Kidney epithelial cell (primary cell): ENCODE measurements around the gene STK35. TPM values are rescaled to one million over a fixed set of nuclear protein-coding genes. Genes with fewer than 3 reads are reported as not detected.

Source experiments
- DNase-seq: peaks from one replicate; pipeline ENCODE4 v3.0.0-alpha.2; 2010; ENCODE audit warnings: low read depth
- H3K27me3 ChIP-seq: 2 replicates; pipeline ENCODE4 v1.6.0; 2011; ENCODE audit warnings: low read length; ENCODE audit not compliant: control insufficient read depth, insufficient read depth
- H3K36me3 ChIP-seq: 2 replicates; pipeline ENCODE4 v1.5.1; 2011; ENCODE audit warnings: low read length; ENCODE audit not compliant: control insufficient read depth, insufficient read depth
- H3K4me3 ChIP-seq: 2 replicates; pipeline ENCODE4 v1.5.1; 2011; ENCODE audit warnings: low read depth, mild to moderate bottlenecking, control low read depth, low read length
- CTCF ChIP-seq: IDR thresholded peaks from 2 replicates; pipeline ENCODE4 v1.5.1; 2011; ENCODE audit warnings: mild to moderate bottlenecking, moderate library complexity, low read length, control low read depth, inconsistent platforms; ENCODE audit not compliant: insufficient read depth, poor library complexity, severe bottlenecking
- total RNA-seq: library from RNA; depleted of rRNA; stranded (reverse); fragments of >200 nt; gene quantifications from 2 replicates; pipeline ENCODE4 v1.2.3, GENCODE V29; 2015

The STK35 gene
- total RNA-seq, 1 donor from 2014 or later = 18.0 TPM

- no peak for DNase-seq
- no peaks in the 10 kb centered on the region for H3K27me3 ChIP-seq
- no peak overlapping the region for H3K4me3 ChIP-seq
- peaks cover 2% of the 10 kb centered on the region for H3K36me3 ChIP-seq
- TF ChIP-seq CTCF = no peak
Observed at GRCh38 chr20:2141600-2142575, 40.3 kb downstream of the STK35 start.

GRCh38 chr20:2142649-2143048 is 41.0 kb downstream of the STK35 start:
- Histone ChIP-seq H3K36me3 (peaks cover 2% of the 10 kb centered on the region), H3K27me3 (no peaks in the 10 kb centered on the region), H3K4me3 (no peak overlapping the region)
- no peak for TF ChIP-seq CTCF
- DNase-seq = no peak

GRCh38 chr20:2143594-2143993 is 42.0 kb downstream of the STK35 start:
- Histone ChIP-seq H3K36me3 (peaks cover 2% of the 10 kb centered on the region), H3K27me3 (no peaks in the 10 kb centered on the region), H3K4me3 (no peak overlapping the region)
- no peak for DNase-seq
- no peak for TF ChIP-seq CTCF

- no peak for TF ChIP-seq CTCF
- DNase-seq = no peak
- Histone ChIP-seq H3K36me3 (peaks cover 2% of the 10 kb centered on the region), H3K4me3 (no peak overlapping the region), H3K27me3 (no peaks in the 10 kb centered on the region)
Observed at GRCh38 chr20:2144850-2145249, 43.2 kb downstream of the STK35 start.

GRCh38 chr20:2145376-2145775 is 43.7 kb downstream of the STK35 start:
- DNase-seq = no peak
- no peak for TF ChIP-seq CTCF
- Histone ChIP-seq H3K36me3 (peaks cover 2% of the 10 kb centered on the region), H3K27me3 (no peaks in the 10 kb centered on the region), H3K4me3 (no peak overlapping the region)
